B cell (primary cell): ENCODE measurements around the gene ASTN2. TPM values are rescaled to one million over a fixed set of nuclear protein-coding genes. Genes with fewer than 3 reads are reported as not detected.
A peak's percentile ranks its signal among the peaks of the same experiment; 100 is the strongest.

Source experiments
- ATAC-seq: fragments of 200-7000 bp; cut with Tn5 transposase; one replicate; pipeline ENCODE4 v1.10.0; 2021; ENCODE audit warnings: low read depth, mild to moderate bottlenecking, moderate number of reproducible peaks, moderate library complexity
- CTCF ChIA-PET: fragments of 350-600 bp; sonication (Branson Sonifier 250); formaldehyde crosslinking; loops from one replicate; lab custom pipeline; 2021; ENCODE audit warnings: antibody characterized with exemption, inconsistent platforms; lab: Charles Lee
- POLR2A ChIA-PET: fragments of 350-600 bp; sonication (Branson Sonifier 250); formaldehyde crosslinking; loops from one replicate; lab custom pipeline; 2021; ENCODE audit warnings: antibody characterized with exemption; lab: Charles Lee
- DNase-seq: peaks from one replicate; pipeline ENCODE4 v3.0.0; 2013
- H2AFZ ChIP-seq: 2 replicates; pipeline ENCODE4 v1.6.1; 2012; ENCODE audit warnings: mild to moderate bottlenecking, low read depth, low read length; ENCODE audit not compliant: insufficient read depth, poor library complexity, severe bottlenecking
- H3K27ac ChIP-seq, 2 donors: 1 replicate in 1 of 2; 2 replicates in 1 of 2; pipeline ENCODE4 v1.5.1; 2012 to 2013; ENCODE audit warnings: low read length in 2 of 2, mild to moderate bottlenecking in 2 of 2, moderate library complexity in 1 of 2
- H3K27me3 ChIP-seq, 4 experiments: fragments of 200-600 bp in 1 of 4; sonication (generic) in 1 of 4; replicated peaks in 1 of 4; 1 replicate in 2 of 4; 2 replicates in 2 of 4; pipeline versions ENCODE4 v1.6.1 to v1.7.0; 2013 to 2016; ENCODE audit warnings: low read length in 3 of 4, mild to moderate bottlenecking in 2 of 4, mixed read lengths in 1 of 4, moderate library complexity in 1 of 4; ENCODE audit not compliant: insufficient read depth in 4 of 4, control insufficient read depth in 3 of 4; ENCODE audit errors: control extremely low read depth in 1 of 4
- H3K36me3 ChIP-seq, 2 experiments: replicated peaks in 1 of 2; 1 replicate in 1 of 2; 2 replicates in 1 of 2; pipeline versions ENCODE4 v1.6.1 to v1.7.1; 2013; ENCODE audit warnings: low read length in 1 of 2; ENCODE audit not compliant: insufficient read depth in 2 of 2, control insufficient read depth in 1 of 2; ENCODE audit errors: control extremely low read depth in 1 of 2, extremely low read depth in 1 of 2
- H3K4me1 ChIP-seq, 2 donors: fragments of 200-600 bp in 1 of 2; sonication (generic) in 1 of 2; 1 replicate in 1 of 2; 2 replicates in 1 of 2; pipeline versions ENCODE4 v1.5.1 to v1.6.1; 2013 to 2017; ENCODE audit warnings: low read length in 2 of 2; ENCODE audit not compliant: control insufficient read depth in 2 of 2, insufficient read depth in 2 of 2
- H3K4me2 ChIP-seq: replicated peaks from 2 replicates; pipeline ENCODE3; 2012; ENCODE audit warnings: mild to moderate bottlenecking, low read depth, low read length; ENCODE audit not compliant: poor library complexity, severe bottlenecking
- H3K4me3 ChIP-seq, 5 experiments: fragments of 200-600 bp in 1 of 5; sonication (generic) in 1 of 5; 1 replicate in 3 of 5; 2 replicates in 2 of 5; pipeline versions ENCODE4 v1.5.1 to v1.7.0; 2011 to 2016; ENCODE audit warnings: low read length in 4 of 5, mild to moderate bottlenecking in 4 of 5, low read depth in 2 of 5, control low read depth in 1 of 5, moderate library complexity in 1 of 5; ENCODE audit not compliant: insufficient read depth in 1 of 5; ENCODE audit errors: control extremely low read depth in 1 of 5, extremely low read depth in 1 of 5
- H3K79me2 ChIP-seq: fragments of 200-600 bp; sonication (generic); one replicate; pipeline ENCODE4 v1.6.0; 2016; ENCODE audit warnings: low read length; ENCODE audit not compliant: control insufficient read depth, insufficient read depth
- H3K9ac ChIP-seq: fragments of 200-600 bp; sonication (generic); 2 replicates; pipeline ENCODE4 v1.6.1; 2017; ENCODE audit warnings: mild to moderate bottlenecking, low read length, moderate library complexity
- H3K9me3 ChIP-seq, 3 donors: one replicate each; pipeline versions ENCODE4 v1.6.1 to v1.7.1; 2013; ENCODE audit warnings: low read length in 2 of 3; ENCODE audit not compliant: control insufficient read depth in 2 of 3, insufficient read depth in 1 of 3; ENCODE audit errors: control extremely low read depth in 1 of 3
- H4K20me1 ChIP-seq: 2 replicates; pipeline ENCODE4 v1.6.0; 2012; ENCODE audit warnings: mild to moderate bottlenecking, low read length; ENCODE audit not compliant: insufficient read depth, control insufficient read depth, poor library complexity, severe bottlenecking
- H3K27ac Mint-ChIP-seq: one replicate; pipeline ENCODE4 v1.8.0; 2021; ENCODE audit warnings: mixed read lengths
- H3K27me3 Mint-ChIP-seq: one replicate; pipeline ENCODE4 v1.8.0; 2021; ENCODE audit warnings: mixed read lengths
- H3K4me1 Mint-ChIP-seq: one replicate; pipeline ENCODE4 v1.8.0; 2021; ENCODE audit warnings: mixed read lengths
- H3K4me3 Mint-ChIP-seq: one replicate; pipeline ENCODE4 v1.8.0; 2021; ENCODE audit warnings: mixed read lengths
- H3K9me3 Mint-ChIP-seq: one replicate; pipeline ENCODE4 v1.8.0; 2022; ENCODE audit warnings: mixed read lengths; ENCODE audit not compliant: insufficient read depth
- CTCF ChIP-seq: fragments of 200-600 bp; IDR thresholded peaks from one replicate; pipeline ENCODE4 v1.8.0; 2022; ENCODE audit warnings: antibody characterized with exemption, mild to moderate bottlenecking
- EZH2 ChIP-seq: IDR thresholded peaks from 2 replicates; pipeline ENCODE4 v1.6.1; 2012; ENCODE audit warnings: borderline replicate concordance, low read depth, mild to moderate bottlenecking, moderate library complexity, low read length; ENCODE audit not compliant: insufficient read depth, poor library complexity, severe bottlenecking
- WGBS: methylation state at CpG from one replicate; pipeline ENCODE4 v1.1.5; 2013; ENCODE audit warnings: missing lambda C conversion rate; ENCODE audit not compliant: insufficient coverage; 5-methylcytosine and 5-hydroxymethylcytosine counted together
- intact Hi-C: fragments of 100-400 bp; cut with micrococcal nuclease; formaldehyde crosslinking; loops from one replicate; pipeline ENCODE4 v1.10.0; 2022
- polyA plus RNA-seq: library from polyadenylated mRNA; depleted of rRNA; stranded (reverse); fragments of >200 nt; gene quantifications from 2 replicates; pipeline ENCODE4 v1.2.3, GENCODE V29; 2012
- total RNA-seq, 2 donors: library from RNA; stranded (reverse); fragments of 120-200 nt in 1 of 2; gene quantifications; 1 replicate in 1 of 2; 2 replicates in 1 of 2; pipeline versions ENCODE4 v1.2.3 to v1.2.4, GENCODE V29; 2013 to 2022

ASTN2 gene
- total and polyA plus RNA-seq, 2 donors (not counting 1 experiment from before 2014, with no cell fraction given): 1.2 to 3.6 TPM

GRCh38 chr9:116686693-116687073 is 728.2 kb downstream of the ASTN2 start:
- Mint-ChIP-seq H3K27me3 (no peaks in the 10 kb centered on the region), H3K9me3 (no peaks in the 10 kb centered on the region), H3K4me3 (peak overlapping the region; percentile 98), H3K4me1 (peaks cover 47% of the 10 kb centered on the region), H3K27ac (peak overlapping the region; percentile 91)
- DNase-seq (no peak), ATAC-seq (no peak)
- peaks cover 0 to 2% (median 0%) of the 10 kb centered on the region in 3 donors for H3K9me3 ChIP-seq
- peak overlapping the region in 1 of 2 donors; percentile 61 for H3K27ac ChIP-seq
- no peaks in the 10 kb centered on the region for H3K27me3 ChIP-seq
- peak overlapping the region; percentile 84 for H3K4me2 ChIP-seq
- H3K79me2 ChIP-seq: peaks cover 32% of the 10 kb centered on the region
- TF ChIP-seq CTCF (no peak), EZH2 (no peak)
- H3K36me3 ChIP-seq: no peaks in the 10 kb centered on the region
- ChIA-PET POLR2A (interaction anchor here (1.2 kb wide), 1 partner anchor 11 kb away, joined by 3 read pairs; no protein-coding TSS in a partner anchor), CTCF (no interaction called here)
- WGBS: 25% methylated on average over 7 of the region's 7 CpGs
- H3K4me1 ChIP-seq: peaks cover 20 to 26% of the 10 kb centered on the region in 2 donors
- H3K9ac ChIP-seq: peak overlapping the region; percentile 70
- peak overlapping the region; percentile 27 to 76 (median 64) for H3K4me3 ChIP-seq
- no peaks in the 10 kb centered on the region for H4K20me1 ChIP-seq
- intact Hi-C loops: no loop called here
- H2AFZ ChIP-seq: peak overlapping the region; percentile 91

- H3K4me3 ChIP-seq: peak overlapping the region in 1 of 5 experiments; percentile 64
- H3K27ac ChIP-seq: no peak overlapping the region
- Mint-ChIP-seq H3K27me3 (no peaks in the 10 kb centered on the region), H3K9me3 (no peaks in the 10 kb centered on the region), H3K4me3 (peak overlapping the region; percentile 98), H3K27ac (peak overlapping the region; percentile 91), H3K4me1 (peaks cover 41% of the 10 kb centered on the region)
- H3K79me2 ChIP-seq: peaks cover 32% of the 10 kb centered on the region
- DNase-seq (no peak), ATAC-seq (no peak)
- peak overlapping the region; percentile 91 for H2AFZ ChIP-seq
- peaks cover 20% of the 10 kb centered on the region in 2 donors for H3K4me1 ChIP-seq
- TF ChIP-seq EZH2: no peak
- TF ChIP-seq CTCF: no peak
- no peaks in the 10 kb centered on the region for H3K27me3 ChIP-seq
- H3K9me3 ChIP-seq: peaks cover 0 to 2% (median 0%) of the 10 kb centered on the region in 3 donors
- ChIA-PET POLR2A (interaction anchor here (1.2 kb wide), 1 partner anchor 11 kb away, joined by 3 read pairs; no protein-coding TSS in a partner anchor), CTCF (no interaction called here)
- intact Hi-C loops: no loop called here
- H3K9ac ChIP-seq: peak overlapping the region; percentile 70
- no peaks in the 10 kb centered on the region for H4K20me1 ChIP-seq
- H3K36me3 ChIP-seq: no peaks in the 10 kb centered on the region
- H3K4me2 ChIP-seq: peak overlapping the region; percentile 84
Measured at GRCh38 chr9:116686135-116686534, 728.7 kb downstream of the ASTN2 start.
